Measurements from ENCODE around the gene AARSD1.
A peak's percentile ranks its signal among the peaks of the same experiment; 100 is the strongest.
"Not testable (repeated sequence)": the region's sequence is repeated elsewhere in the genome, so short reads cannot be mapped to it uniquely, and the experiment has no call there.

AARSD1 gene

DNA sequence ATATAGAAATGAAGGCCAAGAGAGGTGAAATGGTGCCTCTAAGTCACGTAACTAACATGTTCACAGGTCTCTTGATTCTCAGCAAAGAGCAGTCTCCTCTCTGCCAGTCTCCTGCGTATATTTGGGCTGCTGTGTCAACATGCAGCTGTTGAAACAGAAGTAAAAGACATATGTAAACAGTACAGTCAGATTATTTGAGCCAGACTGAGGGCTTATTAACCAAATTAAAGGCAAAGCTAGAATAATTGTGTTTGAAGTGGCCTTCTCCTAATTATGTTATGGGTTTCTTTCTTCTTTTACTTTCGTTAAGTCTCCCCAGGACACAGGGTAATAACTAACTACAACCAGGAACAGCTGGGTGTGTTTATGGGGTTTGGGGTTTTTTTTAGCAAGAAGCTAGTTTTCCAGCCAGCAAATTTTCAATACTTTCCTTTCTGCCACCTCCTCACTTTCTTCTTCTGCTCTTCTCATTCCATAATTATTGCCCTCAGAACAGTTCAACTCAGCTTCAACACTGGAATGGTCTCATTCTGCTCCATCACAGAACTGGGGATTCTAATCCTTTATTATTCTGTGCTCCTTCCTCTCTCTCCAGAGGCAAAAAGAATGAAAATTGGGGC, 45.2 kb downstream of the AARSD1 start:
- peak; percentile 34 for DNase-seq

GRCh38 chr17:42917236-42917603, 47.0 kb downstream of the AARSD1 start:
- DNase-seq, result no peak

GRCh38 chr17:42916388-42917235, 47.6 kb downstream of the AARSD1 start:
- not testable (repeated sequence) for DNase-seq

GRCh38 chr17:42915288-42915687, 49.0 kb downstream of the AARSD1 start:
- DNase-seq, result not testable (repeated sequence)

- DNase-seq, result no peak
Observed at GRCh38 chr17:42913981-42914617, 50.2 kb downstream of the AARSD1 start.

DNA sequence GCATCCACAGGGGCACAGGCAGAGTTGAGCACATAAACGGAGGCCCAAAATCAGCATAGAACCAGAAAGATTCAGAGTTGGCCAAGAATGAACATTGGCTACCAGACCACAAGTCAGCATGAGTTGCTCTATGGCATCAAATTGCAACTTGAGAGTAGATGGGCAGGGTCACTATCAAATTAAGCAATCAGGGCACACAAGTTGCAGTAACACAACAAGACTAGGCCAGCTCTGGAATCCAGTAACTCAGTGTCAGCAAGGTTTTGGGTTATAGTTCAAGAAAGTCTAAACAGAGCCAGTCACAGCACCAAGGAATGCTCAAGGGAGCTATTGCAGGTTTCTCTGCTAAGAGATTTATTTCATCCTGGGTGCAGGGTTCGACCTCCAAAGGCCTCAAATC, 50.7 kb downstream of the AARSD1 start:
- DNase-seq, result no peak

DNA sequence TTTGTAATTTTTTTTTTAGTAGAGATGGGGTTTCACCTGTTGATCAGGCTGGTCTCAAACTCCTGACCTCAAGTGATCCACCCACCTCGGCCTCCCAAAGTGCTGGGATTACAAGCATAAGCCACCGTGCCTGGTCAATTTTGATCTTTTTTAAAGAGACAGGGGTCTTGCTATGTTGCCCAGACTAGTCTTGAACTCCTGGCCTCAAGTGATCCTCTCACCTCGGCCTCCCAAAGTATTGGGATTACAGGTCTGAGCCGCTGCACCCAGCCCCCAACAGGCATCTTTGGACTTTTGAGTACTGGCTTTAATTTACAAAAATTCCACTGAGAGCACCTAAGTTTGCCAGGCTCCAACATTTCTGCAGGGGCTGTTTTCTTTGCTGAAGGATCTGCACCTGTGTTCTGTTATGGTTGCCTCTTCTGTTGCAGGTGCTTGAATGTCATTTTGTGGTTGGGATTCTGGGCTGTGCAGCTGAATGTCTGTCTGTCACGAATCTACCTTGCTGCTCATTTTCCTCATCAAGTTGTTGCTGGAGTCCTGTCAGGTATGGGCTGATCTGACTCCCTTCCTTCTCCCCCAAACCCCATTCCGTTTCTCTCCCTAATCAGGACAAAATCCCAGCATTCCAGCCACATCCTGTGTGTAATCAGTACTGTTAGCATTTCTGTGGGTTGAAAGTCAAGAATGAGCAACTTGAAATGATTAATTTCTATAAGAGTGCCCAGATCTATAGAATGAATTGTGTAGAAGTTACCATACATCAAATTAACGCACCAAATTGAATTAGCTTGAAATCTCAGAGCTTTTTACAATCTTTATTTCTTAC, 55.2 kb downstream of the AARSD1 start:
- DNase-seq, result no peak

- no peak for DNase-seq
Observed at GRCh38 chr17:42906772-42907446, 57.3 kb downstream of the AARSD1 start.

- DNase-seq, result no peak
Observed at GRCh38 chr17:42904110-42904469, 60.2 kb downstream of the AARSD1 start.

DNA sequence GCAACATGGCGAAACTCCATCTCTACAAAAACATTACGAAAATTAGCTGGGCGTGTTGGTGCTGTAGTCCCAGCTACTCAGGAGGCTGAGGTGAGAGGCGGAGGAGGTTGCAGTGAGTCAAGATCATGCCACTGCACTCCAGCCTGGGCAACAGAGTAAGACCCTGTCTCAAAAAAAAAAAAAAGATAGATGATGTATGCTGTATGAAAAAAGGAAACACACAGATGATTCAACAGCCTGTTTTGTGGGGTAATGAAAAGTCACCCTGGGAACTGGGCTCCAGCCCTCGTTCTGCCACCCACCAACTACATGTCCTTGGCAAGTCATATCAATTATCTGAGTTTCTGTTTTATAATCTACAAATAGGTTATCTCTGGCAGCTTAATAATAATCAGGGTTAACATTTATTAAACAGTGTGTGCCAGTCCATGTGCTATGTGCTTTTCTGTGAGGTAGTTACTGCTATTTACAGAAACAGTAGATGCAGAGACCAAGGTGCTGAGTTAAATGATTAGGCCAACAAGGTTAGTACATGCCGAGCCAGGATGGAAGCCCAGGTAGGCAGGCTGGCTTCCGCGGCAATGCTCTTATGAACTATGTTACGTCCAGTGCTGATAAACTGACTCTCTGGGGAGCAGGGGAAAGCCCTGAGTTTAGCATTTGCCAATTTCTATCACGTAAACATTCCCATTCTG, 62.6 kb downstream of the AARSD1 start:
- no peak for DNase-seq
